SH-SY5Y (cell line): ENCODE results near the gene SLC16A12.

ENCODE experiments used
- GATA2 ChIP-seq: IDR thresholded peaks from 2 replicates; pipeline ENCODE4 v1.6.1; 2011; ENCODE audit warnings: mild to moderate bottlenecking, low read depth, low read length
- GATA3 ChIP-seq: IDR thresholded peaks from 2 replicates; pipeline ENCODE4 v1.6.1; 2011; ENCODE audit warnings: low read depth, mild to moderate bottlenecking, low read length, moderate library complexity

GRCh38 chr10:89428877-89429276 lies 106.5 kb downstream of the SLC16A12 start:
- TF ChIP-seq GATA2 (no peak), GATA3 (no peak)
